Measurements from ENCODE around the gene TMED7.

- no peak for TF ChIP-seq TAF1 (IDR thresholded peaks at IDR 0.05; ENCODE audit: borderline replicate concordance, low read depth, low read length)
- TF ChIP-seq POLR2A (IDR thresholded peaks at IDR 0.05; ENCODE audit: low read depth, low read length), result no peak
- no peak for TF ChIP-seq POLR2AphosphoS5 (IDR thresholded peaks at IDR 0.05; ENCODE audit: low read depth, low read length)
These were observed 31.5 kb upstream of the TMED7 start for GRCh38 chr5:115657125-115657880.
